Measurements from ENCODE around the gene PLD6.

The PLD6 gene

GRCh38 chr17:17225901-17226300 is 19.8 kb upstream of the PLD6 start:
- Histone ChIP-seq H3K4me3 (ENCODE audit: insufficient read length, low read depth) (no peak overlapping the region), H3K36me3 (ENCODE audit: insufficient read depth, insufficient read length, low read length) (peaks cover 92% of the 10 kb centered on the region), H3K9me3 (ENCODE audit: insufficient read depth, low read length) (no peaks in the 10 kb centered on the region), H3K4me1 (ENCODE audit: insufficient read depth, insufficient read length) (no peaks in the 10 kb centered on the region), H3K9ac (ENCODE audit: insufficient read length, low read depth) (no peak overlapping the region), H3K27me3 (ENCODE audit: insufficient read depth, insufficient read length) (no peaks in the 10 kb centered on the region)
- TF ChIP-seq YY1 (IDR thresholded peaks at IDR 0.05; ENCODE audit: insufficient read depth, insufficient read length) (no peak), ZNF274 (IDR thresholded peaks at IDR 0.05; ENCODE audit: low read depth, low read length) (no peak), SUZ12 (IDR thresholded peaks at IDR 0.05; ENCODE audit: extremely low read depth, insufficient read depth, insufficient read length) (no peak)
- DNase-seq (ENCODE audit: low read depth, low spot score), result no peak

GRCh38 chr17:17224137-17224536 is 18.0 kb upstream of the PLD6 start:
- H3K4me3 ChIP-seq (ENCODE audit: insufficient read length, low read depth), result no peak overlapping the region
- DNase-seq (ENCODE audit: low read depth, low spot score), result no peak
- H3K9me3 ChIP-seq (ENCODE audit: insufficient read depth, low read length), result no peaks in the 10 kb centered on the region
- H3K36me3 ChIP-seq (ENCODE audit: insufficient read depth, insufficient read length, low read length), result peaks cover 85% of the 10 kb centered on the region
- H3K9ac ChIP-seq (ENCODE audit: insufficient read length, low read depth), result no peak overlapping the region
- no peaks in the 10 kb centered on the region for H3K4me1 ChIP-seq (ENCODE audit: insufficient read depth, insufficient read length)
- TF ChIP-seq ZNF274 (IDR thresholded peaks at IDR 0.05; ENCODE audit: low read depth, low read length) (no peak), YY1 (IDR thresholded peaks at IDR 0.05; ENCODE audit: insufficient read depth, insufficient read length) (no peak), SUZ12 (IDR thresholded peaks at IDR 0.05; ENCODE audit: extremely low read depth, insufficient read depth, insufficient read length) (no peak)
- H3K27me3 ChIP-seq (ENCODE audit: insufficient read depth, insufficient read length), result no peaks in the 10 kb centered on the region

- Histone ChIP-seq H3K27me3 (ENCODE audit: insufficient read depth, insufficient read length) (no peaks in the 10 kb centered on the region), H3K36me3 (ENCODE audit: insufficient read depth, insufficient read length, low read length) (peaks cover 85% of the 10 kb centered on the region), H3K4me3 (ENCODE audit: insufficient read length, low read depth) (no peak overlapping the region), H3K9me3 (ENCODE audit: insufficient read depth, low read length) (no peaks in the 10 kb centered on the region), H3K4me1 (ENCODE audit: insufficient read depth, insufficient read length) (no peaks in the 10 kb centered on the region), H3K9ac (ENCODE audit: insufficient read length, low read depth) (no peak overlapping the region)
- DNase-seq (ENCODE audit: low read depth, low spot score), result no peak
- TF ChIP-seq SUZ12 (IDR thresholded peaks at IDR 0.05; ENCODE audit: extremely low read depth, insufficient read depth, insufficient read length) (no peak), ZNF274 (IDR thresholded peaks at IDR 0.05; ENCODE audit: low read depth, low read length) (no peak), YY1 (IDR thresholded peaks at IDR 0.05; ENCODE audit: insufficient read depth, insufficient read length) (no peak)
Observed at GRCh38 chr17:17223736-17224135, 17.6 kb upstream of the PLD6 start.

DNA sequence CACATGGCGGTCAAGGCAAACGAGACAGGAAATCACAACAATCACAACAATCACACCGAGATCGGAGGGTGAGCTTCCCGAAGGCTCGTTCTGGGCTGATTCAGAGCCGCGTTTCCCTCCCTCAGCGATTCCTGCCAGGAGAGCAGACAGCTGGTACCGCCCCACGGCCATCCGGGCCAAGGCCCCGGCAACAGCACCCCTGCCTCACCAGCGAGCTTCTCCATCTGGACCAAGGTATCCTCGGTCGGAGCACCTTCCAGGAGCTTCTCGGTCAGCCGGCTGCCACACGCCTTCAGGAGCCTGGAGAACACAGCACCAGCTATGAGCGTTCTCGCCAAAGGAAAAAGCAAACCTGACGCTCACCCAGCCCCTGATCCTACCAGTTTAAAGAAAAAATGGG is 15.2 kb upstream of the PLD6 start:
- DNase-seq (ENCODE audit: low read depth, low spot score), result no peak
- Histone ChIP-seq H3K9me3 (ENCODE audit: insufficient read depth, low read length) (no peaks in the 10 kb centered on the region), H3K27me3 (ENCODE audit: insufficient read depth, insufficient read length) (no peaks in the 10 kb centered on the region), H3K4me3 (ENCODE audit: insufficient read length, low read depth) (no peak overlapping the region), H3K36me3 (ENCODE audit: insufficient read depth, insufficient read length, low read length) (peaks cover 83% of the 10 kb centered on the region), H3K4me1 (ENCODE audit: insufficient read depth, insufficient read length) (no peaks in the 10 kb centered on the region), H3K9ac (ENCODE audit: insufficient read length, low read depth) (no peak overlapping the region)
- no peak for TF ChIP-seq ZNF274 (IDR thresholded peaks at IDR 0.05; ENCODE audit: low read depth, low read length)
- no peak for TF ChIP-seq SUZ12 (IDR thresholded peaks at IDR 0.05; ENCODE audit: extremely low read depth, insufficient read depth, insufficient read length)
- TF ChIP-seq YY1 (IDR thresholded peaks at IDR 0.05; ENCODE audit: insufficient read depth, insufficient read length), result no peak

- H3K9ac ChIP-seq (ENCODE audit: insufficient read length, low read depth), result no peak overlapping the region
- DNase-seq (ENCODE audit: low read depth, low spot score), result no peak
- H3K36me3 ChIP-seq (ENCODE audit: insufficient read depth, insufficient read length, low read length), result peaks cover 83% of the 10 kb centered on the region
- no peak overlapping the region for H3K4me3 ChIP-seq (ENCODE audit: insufficient read length, low read depth)
- no peaks in the 10 kb centered on the region for H3K27me3 ChIP-seq (ENCODE audit: insufficient read depth, insufficient read length)
- TF ChIP-seq SUZ12 (IDR thresholded peaks at IDR 0.05; ENCODE audit: extremely low read depth, insufficient read depth, insufficient read length) (no peak), ZNF274 (IDR thresholded peaks at IDR 0.05; ENCODE audit: low read depth, low read length) (no peak), YY1 (IDR thresholded peaks at IDR 0.05; ENCODE audit: insufficient read depth, insufficient read length) (no peak)
- H3K9me3 ChIP-seq (ENCODE audit: insufficient read depth, low read length), result no peaks in the 10 kb centered on the region
- H3K4me1 ChIP-seq (ENCODE audit: insufficient read depth, insufficient read length), result no peaks in the 10 kb centered on the region
Observed at GRCh38 chr17:17220529-17220928, 14.4 kb upstream of the PLD6 start.

GRCh38 chr17:17217995-17218394 is 11.9 kb upstream of the PLD6 start:
- DNase-seq (ENCODE audit: low read depth, low spot score), result no peak
- H3K36me3 ChIP-seq (ENCODE audit: insufficient read depth, insufficient read length, low read length), result peaks cover 81% of the 10 kb centered on the region

GRCh38 chr17:17216776-17217175 is 10.6 kb upstream of the PLD6 start:
- DNase-seq (ENCODE audit: low read depth, low spot score), result no peak
- TF ChIP-seq ZNF274 (IDR thresholded peaks at IDR 0.05; ENCODE audit: low read depth, low read length) (no peak), SUZ12 (IDR thresholded peaks at IDR 0.05; ENCODE audit: extremely low read depth, insufficient read depth, insufficient read length) (no peak), YY1 (IDR thresholded peaks at IDR 0.05; ENCODE audit: insufficient read depth, insufficient read length) (no peak)
- H3K27me3 ChIP-seq (ENCODE audit: insufficient read depth, insufficient read length), result no peaks in the 10 kb centered on the region
- no peak overlapping the region for H3K4me3 ChIP-seq (ENCODE audit: insufficient read length, low read depth)
- no peaks in the 10 kb centered on the region for H3K9me3 ChIP-seq (ENCODE audit: insufficient read depth, low read length)
- H3K9ac ChIP-seq (ENCODE audit: insufficient read length, low read depth), result no peak overlapping the region
- H3K36me3 ChIP-seq (ENCODE audit: insufficient read depth, insufficient read length, low read length), result peaks cover 80% of the 10 kb centered on the region
- no peaks in the 10 kb centered on the region for H3K4me1 ChIP-seq (ENCODE audit: insufficient read depth, insufficient read length)

More at GRCh38 chr17:17217995-17218394, 11.9 kb upstream of the PLD6 start:
- Histone ChIP-seq H3K9me3 (ENCODE audit: insufficient read depth, low read length) (no peaks in the 10 kb centered on the region), H3K9ac (ENCODE audit: insufficient read length, low read depth) (no peak overlapping the region), H3K27me3 (ENCODE audit: insufficient read depth, insufficient read length) (no peaks in the 10 kb centered on the region), H3K4me1 (ENCODE audit: insufficient read depth, insufficient read length) (no peaks in the 10 kb centered on the region), H3K4me3 (ENCODE audit: insufficient read length, low read depth) (no peak overlapping the region)
- TF ChIP-seq ZNF274 (IDR thresholded peaks at IDR 0.05; ENCODE audit: low read depth, low read length) (no peak), SUZ12 (IDR thresholded peaks at IDR 0.05; ENCODE audit: extremely low read depth, insufficient read depth, insufficient read length) (no peak), YY1 (IDR thresholded peaks at IDR 0.05; ENCODE audit: insufficient read depth, insufficient read length) (no peak)

Measured in NT2/D1 (cell line).